Mucosa of gallbladder (tissue), 1 donor: ENCODE data around the gene PSEN1. TPM values are rescaled to one million over a fixed set of nuclear protein-coding genes. Genes with fewer than 3 reads are reported as not detected.

ENCODE experiments used
- DNase-seq: peaks from one replicate; pipeline ENCODE4 v3.0.0-alpha.2; 2020; ENCODE audit warnings: low spot score
- total RNA-seq: library from RNA; stranded (reverse); gene quantifications from one replicate; pipeline ENCODE4 v1.2.1, GENCODE V29; 2021
- donor health status: DM: no; HTN: no; CAD: no.

The PSEN1 gene
- total RNA-seq, 1 donor from 2014 or later: 91.9 TPM

DNA sequence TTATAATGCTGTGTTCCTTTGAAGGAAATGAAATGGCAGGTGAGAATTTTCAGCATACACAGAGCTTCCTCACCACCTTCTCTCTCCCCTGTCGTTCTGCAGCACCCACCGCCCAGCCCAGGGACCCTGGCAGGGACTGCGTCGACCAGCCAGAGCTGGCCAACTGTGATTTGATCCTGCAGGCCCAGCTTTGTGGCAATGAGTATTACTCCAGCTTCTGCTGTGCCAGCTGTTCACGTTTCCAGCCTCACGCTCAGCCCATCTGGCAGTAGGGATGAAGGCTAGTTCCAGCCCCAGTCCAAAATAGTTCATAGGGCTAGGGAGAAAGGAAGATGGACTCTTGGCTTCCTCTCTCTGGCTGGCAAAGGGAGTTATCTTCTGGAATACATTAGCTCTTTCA is 136.1 kb downstream of the PSEN1 start:
- no peak for DNase-seq

Other genes with a start within 250 kb of the PSEN1 start
- 4.5 TPM for gene DPF3, start 242.4 kb upstream of the PSEN1 start, total RNA-seq
- 14.7 TPM for gene DCAF4, start 210.0 kb upstream of the PSEN1 start, total RNA-seq
- gene ZFYVE1, start 109.4 kb upstream of the PSEN1 start, total RNA-seq: 24.9 TPM
- 49.3 TPM for gene RBM25, start 78.0 kb upstream of the PSEN1 start, total RNA-seq
- gene PAPLN, start 101.0 kb downstream of the PSEN1 start, total RNA-seq: 17.3 TPM